Hematopoietic multipotent progenitor cell treated with erythropoietin and hydrocortisone succinate and interleukin-3 and kit ligand, for 6 days (in vitro differentiated cells): ENCODE results near the gene RAD23A.

Experiments used
- DNase-seq: peaks from one replicate; pipeline ENCODE4 v3.0.0-alpha.2; 2015

Gene RAD23A

DNA sequence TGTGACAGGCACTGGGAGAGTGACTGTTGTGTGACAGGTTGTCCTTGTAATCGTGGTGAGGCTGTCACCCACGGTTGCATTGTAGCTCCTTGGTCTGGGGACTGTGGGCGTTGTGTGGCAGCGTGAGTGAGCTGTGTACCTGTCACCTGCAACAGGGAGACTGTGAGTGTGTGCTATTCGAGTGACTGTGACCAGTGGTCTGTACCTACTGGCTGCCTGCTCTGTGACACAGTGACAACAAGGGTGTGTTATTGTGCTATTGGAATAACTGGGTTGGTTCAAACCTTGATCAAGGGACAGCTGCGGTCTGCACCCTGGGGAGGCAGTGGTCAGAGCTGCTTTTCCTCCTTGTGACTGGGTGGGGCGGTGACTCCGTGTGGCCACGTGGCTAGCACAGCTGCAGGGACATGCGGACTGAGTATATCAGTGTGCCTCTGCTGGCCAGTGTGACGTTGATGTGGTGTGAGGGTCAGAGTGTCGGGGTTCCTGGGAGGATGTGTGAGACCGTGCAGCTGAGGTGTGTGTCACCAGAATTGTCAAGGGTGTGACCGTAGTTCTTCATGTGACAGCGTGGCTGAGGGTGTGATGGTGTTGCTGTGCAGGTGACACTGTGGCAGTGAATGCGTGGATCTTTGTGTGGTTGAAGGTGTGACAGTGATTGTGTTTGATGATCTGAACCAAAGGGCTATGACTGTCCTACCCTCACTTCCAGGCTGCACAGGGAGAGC lies 39.6 kb downstream of the RAD23A start:
- DNase-seq, result no peak

DNA sequence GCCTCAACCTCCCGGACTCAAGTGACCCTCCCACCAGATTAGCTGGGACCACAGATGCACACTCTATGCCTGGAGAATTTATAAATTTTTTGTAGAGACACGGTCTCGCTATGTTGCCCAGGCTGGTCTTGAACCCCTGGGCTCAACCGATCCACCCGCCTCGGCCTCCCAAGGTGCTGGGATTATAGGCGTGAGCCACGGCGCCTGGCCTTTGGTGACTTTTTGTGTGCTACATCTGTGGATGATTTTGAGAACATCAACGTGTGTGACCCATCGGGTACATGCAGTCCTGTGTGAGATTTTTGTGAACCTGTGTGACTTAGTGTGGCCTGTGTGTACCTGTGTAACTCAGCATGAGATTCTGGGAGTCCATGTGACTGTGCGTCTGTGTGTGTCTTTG lies 41.1 kb downstream of the RAD23A start:
- no peak for DNase-seq

DNA sequence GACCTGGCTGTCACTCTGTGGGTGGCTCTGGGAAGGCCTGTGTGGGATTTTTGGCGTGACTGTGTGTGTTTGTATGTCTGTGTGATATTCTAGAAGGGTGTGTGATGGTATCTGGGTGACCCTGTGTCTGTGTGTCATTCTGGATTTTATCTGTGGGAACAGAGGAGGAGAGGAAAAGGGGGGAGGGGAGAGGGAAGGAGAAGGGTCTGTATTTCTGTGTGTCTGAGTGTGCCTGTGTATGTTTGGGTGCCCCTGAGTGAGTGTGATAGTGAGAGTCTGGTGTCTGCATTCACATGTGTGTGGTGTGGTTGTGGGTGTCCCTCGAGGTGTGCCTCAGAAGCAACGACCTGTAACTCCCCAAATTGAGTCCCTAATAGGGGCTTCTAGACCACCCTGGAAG lies 41.5 kb downstream of the RAD23A start:
- no peak for DNase-seq

- no peak for DNase-seq
These were observed 42.1 kb downstream of the RAD23A start for GRCh38 chr19:12987781-12988180.

DNA sequence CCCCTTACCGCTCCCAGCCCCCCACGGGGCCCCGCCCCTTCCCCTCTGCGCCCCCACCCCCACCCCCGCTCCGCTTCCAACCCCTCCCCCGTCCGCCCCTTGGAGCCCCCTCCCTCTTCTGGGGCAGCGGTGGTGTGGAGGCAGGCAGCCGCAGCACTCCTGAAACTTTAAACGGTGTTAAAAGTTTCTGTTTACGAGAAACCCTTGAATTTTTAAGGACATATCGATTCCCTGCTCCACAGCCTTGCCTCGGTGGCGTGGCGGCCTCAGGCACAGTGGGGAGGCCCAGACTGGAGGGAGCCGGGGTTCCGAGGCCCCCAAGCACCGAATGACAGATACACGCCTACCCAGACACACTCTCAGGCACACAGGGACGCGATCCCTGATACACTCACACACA lies 44.8 kb downstream of the RAD23A start:
- no peak for DNase-seq

DNA sequence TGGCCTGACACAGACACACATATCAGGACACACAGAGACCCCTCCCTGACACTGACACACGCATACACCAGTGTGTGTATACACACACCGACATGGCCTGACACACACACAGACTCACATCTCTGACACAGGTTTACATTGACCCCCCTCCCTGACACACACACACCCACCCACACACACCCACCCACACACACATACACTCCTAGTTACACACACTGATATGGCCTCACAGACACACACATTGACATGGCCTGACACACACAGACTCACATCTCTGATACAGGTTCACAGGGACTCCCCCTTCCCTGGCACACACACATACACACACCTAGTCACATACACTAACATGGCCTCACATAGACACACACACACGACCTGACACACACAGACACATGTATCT lies 45.2 kb downstream of the RAD23A start:
- DNase-seq, result no peak

DNA sequence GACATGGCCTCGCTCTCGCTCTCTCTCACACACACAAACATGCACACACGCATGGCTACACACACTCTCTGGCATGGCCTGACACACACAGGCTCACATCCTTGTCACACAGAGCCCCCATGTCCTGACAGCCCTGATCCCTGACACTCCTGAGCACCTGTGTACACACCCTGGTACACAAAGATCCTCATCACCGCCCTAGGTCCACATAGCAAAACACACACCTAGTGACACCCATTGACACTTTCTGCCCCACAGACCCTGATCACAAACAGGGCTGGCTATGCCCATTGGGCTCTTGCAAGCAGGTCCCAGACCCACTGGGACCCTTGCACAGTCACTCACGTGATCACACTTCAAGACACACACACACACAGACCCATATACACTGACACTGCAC lies 45.6 kb downstream of the RAD23A start:
- DNase-seq, result no peak

GRCh38 chr19:12992729-12993128 lies 47.1 kb downstream of the RAD23A start:
- DNase-seq, result no peak

- no peak for DNase-seq
These were observed 47.9 kb downstream of the RAD23A start for GRCh38 chr19:12993562-12993961.

DNA sequence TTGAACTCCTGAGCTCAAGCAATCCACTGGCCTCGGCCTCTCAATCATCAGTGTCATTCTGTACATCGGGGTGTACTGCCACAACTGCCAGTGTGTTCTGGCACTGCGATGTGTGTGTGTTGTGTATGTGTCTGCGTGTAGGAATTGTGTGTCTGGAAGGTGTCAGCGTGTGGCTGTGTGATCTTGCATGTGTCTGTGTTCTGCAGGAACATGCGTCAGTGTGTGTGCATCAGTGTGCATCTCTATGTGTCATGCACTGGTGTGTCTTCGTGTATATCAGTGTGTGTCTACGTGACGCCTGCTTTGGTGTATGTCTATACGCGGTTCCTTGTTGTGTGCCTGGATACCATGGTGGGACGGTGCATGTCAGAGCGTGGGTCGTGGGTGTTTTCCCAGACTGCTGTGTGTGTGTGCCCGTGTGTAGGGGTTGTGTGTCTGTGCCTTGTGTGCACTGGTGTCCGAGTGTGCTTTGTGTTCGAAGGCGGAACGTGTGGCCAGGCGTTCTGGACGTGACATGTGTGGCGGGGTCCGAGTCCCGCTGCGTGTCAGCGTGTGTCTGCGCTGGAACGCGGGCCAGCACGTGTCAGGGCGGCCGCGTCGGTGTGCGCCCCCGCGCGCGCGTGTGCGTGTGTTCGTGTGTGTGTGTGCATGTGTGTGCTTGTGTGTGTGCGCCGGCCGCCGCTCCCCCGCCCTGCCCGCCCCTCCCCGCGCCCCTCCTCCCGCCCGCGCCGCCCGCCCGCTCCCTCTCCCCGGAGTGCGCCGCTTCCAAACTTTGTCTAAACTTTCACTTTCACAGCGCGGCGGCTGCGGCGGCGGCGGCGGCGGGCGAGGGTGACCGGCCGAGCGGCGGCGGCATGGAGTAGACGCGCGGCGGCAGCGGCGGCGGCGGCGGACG lies 49.3 kb downstream of the RAD23A start, which contains the start of gene NFIX:
NFIX (plus strand) TSS at position 775 of the 895 bp plus-strand sequence. CDS start 363 bp downstream, outside the sequence.
- peak; percentile 73 for DNase-seq

DNA sequence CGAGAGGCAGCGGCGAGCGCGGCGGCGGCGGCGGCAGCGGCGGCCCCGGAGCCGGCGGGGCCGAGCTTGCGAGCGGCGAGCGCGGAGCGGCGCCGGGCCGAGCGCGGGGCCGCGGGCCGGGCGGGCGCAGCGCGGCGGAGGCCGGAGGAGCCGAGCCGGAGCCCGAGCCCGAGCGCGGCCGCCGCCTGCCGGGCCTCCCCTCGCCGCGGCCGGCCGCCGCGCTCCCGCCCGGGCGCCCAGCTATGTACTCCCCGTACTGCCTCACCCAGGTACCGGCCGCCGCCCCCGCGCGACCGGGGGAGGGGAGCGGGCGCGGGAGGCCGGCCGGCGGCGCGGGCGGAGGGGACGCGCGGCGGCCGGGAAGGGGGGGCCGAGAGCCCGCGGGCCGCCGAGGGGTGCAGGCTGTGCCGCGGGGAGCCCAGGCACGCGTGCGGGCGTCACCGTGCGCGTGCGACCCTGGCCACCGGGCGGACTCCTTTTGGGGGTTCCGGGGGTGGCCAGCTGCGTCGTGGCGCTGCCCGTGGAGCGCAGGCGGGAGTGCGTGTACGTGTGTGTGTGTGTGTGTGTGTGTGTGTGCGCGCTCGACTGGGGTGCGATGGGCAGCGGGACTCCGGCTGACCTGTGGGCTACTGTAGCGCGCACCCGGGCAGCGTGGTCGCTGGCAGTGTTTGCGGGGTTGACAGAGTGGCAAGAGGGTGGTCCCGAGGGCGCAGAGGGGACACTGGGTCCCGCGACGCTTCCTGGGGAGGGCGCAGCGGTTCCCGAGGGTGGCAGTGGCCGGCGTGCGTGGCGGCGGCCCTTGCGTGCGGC lies 50.1 kb downstream of the RAD23A start:
- DNase-seq, result peak; percentile 42

GRCh38 chr19:12996406-12997094 lies 50.9 kb downstream of the RAD23A start:
- peak; percentile 38 for DNase-seq

DNA sequence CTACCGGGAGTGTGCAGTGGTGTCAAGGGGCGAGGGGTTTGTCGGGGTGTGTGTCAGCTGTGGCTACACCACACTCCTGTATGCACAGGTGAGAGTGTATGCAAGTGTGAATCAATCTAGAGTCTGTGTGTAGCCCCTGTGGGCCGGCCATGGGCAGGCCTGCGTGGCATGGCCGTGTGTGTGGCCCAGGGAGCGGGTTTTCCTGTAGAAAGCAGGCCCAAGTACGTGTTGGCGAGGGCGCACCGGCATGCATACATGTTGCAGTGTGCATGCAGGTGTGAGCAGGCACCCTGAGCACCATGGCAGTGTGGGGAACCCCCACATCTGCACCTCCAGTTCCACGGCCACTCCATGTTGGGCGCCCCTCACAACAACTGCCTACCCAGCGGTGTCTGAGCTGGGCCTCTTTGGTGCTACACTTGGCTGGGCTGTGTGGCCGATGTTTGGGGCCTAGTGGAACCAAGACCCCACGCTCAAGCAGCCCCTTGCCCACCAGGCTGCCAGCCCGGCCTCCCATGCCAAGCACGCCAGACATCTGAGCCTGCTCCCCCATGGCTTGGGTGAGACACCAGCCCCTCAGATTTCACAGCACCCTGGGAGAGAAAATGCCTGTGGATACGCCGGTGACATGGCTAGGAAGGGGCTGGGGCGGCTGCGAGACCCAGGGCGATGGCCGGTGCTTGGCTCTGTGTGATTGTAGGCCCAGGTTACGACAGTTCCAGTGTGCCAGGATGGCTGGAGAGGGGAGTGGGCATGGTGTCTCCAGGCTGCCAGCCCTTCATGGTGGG lies 51.7 kb downstream of the RAD23A start:
- no peak for DNase-seq

DNA sequence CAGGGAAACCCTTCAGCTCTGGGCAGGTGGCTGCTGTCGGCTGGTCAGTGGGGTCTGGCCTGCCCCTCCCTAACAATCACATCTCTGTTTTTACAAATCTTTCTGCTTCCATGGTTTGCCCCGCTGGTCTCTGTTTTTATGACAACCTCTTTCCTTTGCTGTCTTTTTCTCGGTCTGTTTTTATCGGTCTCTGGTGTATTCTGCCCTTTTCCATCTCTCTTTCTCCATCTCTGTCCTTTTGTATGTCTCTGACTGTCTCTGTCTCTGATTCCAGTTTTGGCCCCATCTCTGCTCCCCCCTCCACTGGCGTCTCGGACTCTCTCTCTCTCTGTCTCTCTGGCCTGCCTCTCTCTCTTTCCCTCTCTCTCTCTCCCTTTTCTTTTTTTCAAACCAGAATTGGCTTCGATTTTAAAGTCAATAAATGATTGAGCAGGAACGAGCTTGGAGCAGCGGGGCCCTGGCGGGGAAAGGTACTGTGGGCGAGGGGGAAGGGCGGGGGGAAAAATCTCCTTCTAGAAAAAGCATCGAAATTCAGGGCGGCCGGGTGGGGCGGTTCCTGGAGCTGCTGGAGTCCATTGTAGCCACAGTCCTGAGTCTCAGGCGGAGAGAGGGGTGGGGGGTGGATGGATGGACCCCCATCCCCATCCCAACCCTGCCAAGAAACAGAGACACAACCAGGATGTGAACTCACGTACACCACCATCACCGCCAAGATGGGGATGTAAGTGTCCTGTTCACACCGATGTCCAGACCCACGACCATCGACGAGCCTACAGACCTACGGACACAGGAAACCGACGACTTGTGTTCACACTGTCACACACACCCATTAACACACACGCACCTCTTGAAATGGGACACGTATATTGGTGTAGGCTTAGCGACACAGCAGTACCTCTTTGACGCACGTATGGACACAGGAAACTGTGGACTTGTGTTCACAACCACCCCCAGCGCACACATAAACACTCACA lies 52.6 kb downstream of the RAD23A start:
- DNase-seq, result no peak

GRCh38 chr19:13001166-13001501 lies 55.5 kb downstream of the RAD23A start:
- DNase-seq, result no peak

DNA sequence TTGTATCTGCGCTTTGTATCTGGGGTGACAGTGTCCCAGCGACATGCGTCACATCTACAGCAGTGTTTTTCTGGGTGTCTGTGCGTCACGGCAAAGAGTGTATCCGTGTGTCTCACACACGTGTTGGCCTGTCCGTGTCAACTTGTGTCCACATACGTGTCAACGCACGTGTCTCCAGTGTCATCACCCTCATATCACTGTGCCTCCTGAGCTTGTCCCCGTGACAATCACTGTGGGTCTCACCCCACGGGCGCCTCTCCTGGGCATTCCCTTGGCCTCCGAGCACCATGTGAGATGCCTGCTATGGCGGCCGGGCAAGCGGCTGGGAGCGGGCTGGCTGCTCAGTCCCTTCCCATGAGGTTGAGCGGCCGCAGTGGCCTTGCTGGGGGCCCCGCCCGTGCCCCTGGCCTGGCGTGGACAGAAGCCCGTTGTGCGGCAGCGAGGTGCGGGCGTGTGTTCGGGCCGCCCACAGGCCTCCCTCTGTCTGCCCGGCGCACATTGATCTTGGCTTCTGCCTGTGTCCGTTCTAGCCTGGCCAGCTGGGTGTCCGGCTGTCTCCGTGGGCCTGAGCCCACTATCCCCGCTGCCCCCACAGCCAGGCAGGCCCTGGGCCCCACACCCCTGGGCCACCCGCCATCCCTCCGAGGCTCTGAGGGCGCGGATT lies 56.0 kb downstream of the RAD23A start:
- DNase-seq, result no peak

GRCh38 chr19:13002166-13002898 lies 56.7 kb downstream of the RAD23A start:
- no peak for DNase-seq

DNA sequence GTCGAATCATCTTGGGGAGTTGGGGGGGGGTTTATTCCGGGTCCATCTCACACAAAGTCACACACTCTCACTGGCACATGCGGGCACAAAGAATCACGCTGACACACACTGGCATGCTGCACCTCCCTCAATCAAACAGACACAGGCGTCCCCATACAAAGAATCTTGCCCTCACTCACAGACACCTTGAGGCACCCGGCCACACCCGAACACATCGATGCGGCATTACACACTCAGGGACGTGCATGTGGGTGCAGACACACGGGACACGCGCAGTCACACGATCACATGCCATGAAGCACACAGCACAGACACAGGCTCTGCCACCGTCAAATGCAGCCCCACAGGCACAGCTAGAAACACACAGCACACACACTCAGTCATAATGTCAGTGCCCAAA lies 57.4 kb downstream of the RAD23A start:
- no peak for DNase-seq
